ENCODE measurements around the gene RBM42.

Gene RBM42

GRCh38 chr19:35663981-35664380, 35.1 kb downstream of the RBM42 start:
- Histone ChIP-seq H3K27ac (ENCODE audit: low read depth, low read length) (no peak overlapping the region), H3K79me2 (ENCODE audit: insufficient read depth, low read length) (no peaks in the 10 kb centered on the region), H2AFZ (ENCODE audit: low read depth, low read length, severe bottlenecking) (no peak overlapping the region), H3K4me2 (ENCODE audit: low read depth, low read length, poor library complexity, severe bottlenecking) (no peak overlapping the region), H3K27me3 (ENCODE audit: low read length) (no peaks in the 10 kb centered on the region), H3K9ac (ENCODE audit: low read length) (no peak overlapping the region), H3K36me3 (ENCODE audit: low read length) (no peaks in the 10 kb centered on the region), H4K20me1 (ENCODE audit: low read depth, low read length) (no peaks in the 10 kb centered on the region), H3K4me3 (ENCODE audit: insufficient read depth, low read length, poor library complexity, severe bottlenecking) (no peak overlapping the region), H3F3A (ENCODE audit: insufficient read depth) (no peaks in the 10 kb centered on the region), H3K9me2 (replicated peaks; ENCODE audit: insufficient read depth, low read length) (no peaks in the 10 kb centered on the region), H3K9me3 (ENCODE audit: insufficient read depth, low read length) (no peaks in the 10 kb centered on the region)
- TF ChIP-seq EZH2phosphoT487 (conservative IDR thresholded peaks at IDR 0.05; ENCODE audit: low read length) (no peak), CTCF (IDR thresholded peaks at IDR 0.05; ENCODE audit: insufficient read depth, low read length, poor library complexity, severe bottlenecking) (no peak)

- H3K4me3 ChIP-seq (ENCODE audit: insufficient read depth, low read length, poor library complexity, severe bottlenecking), result no peak overlapping the region
- H2AFZ ChIP-seq (ENCODE audit: low read depth, low read length, severe bottlenecking), result no peak overlapping the region
- no peak for TF ChIP-seq CTCF (IDR thresholded peaks at IDR 0.05; ENCODE audit: insufficient read depth, low read length, poor library complexity, severe bottlenecking)
- H3K79me2 ChIP-seq (ENCODE audit: insufficient read depth, low read length), result no peaks in the 10 kb centered on the region
- H3K4me2 ChIP-seq (ENCODE audit: low read depth, low read length, poor library complexity, severe bottlenecking), result no peak overlapping the region
- no peak overlapping the region for H3K9ac ChIP-seq (ENCODE audit: low read length)
- no peaks in the 10 kb centered on the region for H3K9me2 ChIP-seq (replicated peaks; ENCODE audit: insufficient read depth, low read length)
- no peaks in the 10 kb centered on the region for H3F3A ChIP-seq (ENCODE audit: insufficient read depth)
- no peaks in the 10 kb centered on the region for H3K27me3 ChIP-seq (ENCODE audit: low read length)
- no peaks in the 10 kb centered on the region for H3K36me3 ChIP-seq (ENCODE audit: low read length)
- H3K9me3 ChIP-seq (ENCODE audit: insufficient read depth, low read length), result no peaks in the 10 kb centered on the region
- H4K20me1 ChIP-seq (ENCODE audit: low read depth, low read length), result no peaks in the 10 kb centered on the region
- no peak overlapping the region for H3K27ac ChIP-seq (ENCODE audit: low read depth, low read length)
Observed at GRCh38 chr19:35665157-35665556, 36.3 kb downstream of the RBM42 start.

GRCh38 chr19:35665604-35666003, 36.8 kb downstream of the RBM42 start:
- H3K9ac ChIP-seq (ENCODE audit: low read length), result no peak overlapping the region
- no peaks in the 10 kb centered on the region for H3K79me2 ChIP-seq (ENCODE audit: insufficient read depth, low read length)
- no peaks in the 10 kb centered on the region for H4K20me1 ChIP-seq (ENCODE audit: low read depth, low read length)
- no peaks in the 10 kb centered on the region for H3K27me3 ChIP-seq (ENCODE audit: low read length)
- no peak overlapping the region for H3K4me3 ChIP-seq (ENCODE audit: insufficient read depth, low read length, poor library complexity, severe bottlenecking)
- no peaks in the 10 kb centered on the region for H3K9me3 ChIP-seq (ENCODE audit: insufficient read depth, low read length)
- H2AFZ ChIP-seq (ENCODE audit: low read depth, low read length, severe bottlenecking), result no peak overlapping the region
- no peak overlapping the region for H3K27ac ChIP-seq (ENCODE audit: low read depth, low read length)
- no peaks in the 10 kb centered on the region for H3K36me3 ChIP-seq (ENCODE audit: low read length)
- TF ChIP-seq EZH2phosphoT487 (conservative IDR thresholded peaks at IDR 0.05; ENCODE audit: low read length) (no peak), CTCF (IDR thresholded peaks at IDR 0.05; ENCODE audit: insufficient read depth, low read length, poor library complexity, severe bottlenecking) (no peak)
- H3K4me2 ChIP-seq (ENCODE audit: low read depth, low read length, poor library complexity, severe bottlenecking), result no peak overlapping the region
- no peaks in the 10 kb centered on the region for H3F3A ChIP-seq (ENCODE audit: insufficient read depth)
- H3K9me2 ChIP-seq (replicated peaks; ENCODE audit: insufficient read depth, low read length), result no peaks in the 10 kb centered on the region

Data from SU-DHL-6 (cell line).